Endodermal cell (in vitro differentiated cells): ENCODE results near the gene C19orf67. TPM values are rescaled to one million over a fixed set of nuclear protein-coding genes. Genes with fewer than 3 reads are reported as not detected.

Experiments
- DNase-seq: peaks from one replicate; pipeline ENCODE4 v3.0.0-alpha.2; 2017
- H3K27ac ChIP-seq: 2 replicates; pipeline ENCODE4 v1.5.1; 2013; ENCODE audit warnings: mild to moderate bottlenecking, low read depth, low read length, moderate library complexity
- H3K27me3 ChIP-seq: 2 replicates; pipeline ENCODE4 v1.6.1; 2013; ENCODE audit warnings: mild to moderate bottlenecking, low read length, moderate library complexity; ENCODE audit not compliant: insufficient read depth, control insufficient read depth, poor library complexity, severe bottlenecking
- H3K36me3 ChIP-seq: 2 replicates; pipeline ENCODE4 v1.7.0; 2013; ENCODE audit warnings: mild to moderate bottlenecking, low read length, moderate library complexity; ENCODE audit not compliant: control insufficient read depth, insufficient read depth
- H3K4me1 ChIP-seq: one replicate; pipeline ENCODE4 v1.7.0; 2013; ENCODE audit warnings: low read length; ENCODE audit not compliant: control insufficient read depth, insufficient read depth
- H3K4me3 ChIP-seq: 2 replicates; pipeline ENCODE4 v1.5.1; 2013; ENCODE audit warnings: mild to moderate bottlenecking, low read length, moderate library complexity
- H3K9ac ChIP-seq: 2 replicates; pipeline ENCODE4 v1.6.1; 2013; ENCODE audit warnings: mild to moderate bottlenecking, low read length, moderate library complexity; ENCODE audit not compliant: poor library complexity, severe bottlenecking; ENCODE audit errors: extremely low read depth
- H3K9me3 ChIP-seq: 2 replicates; pipeline ENCODE4 v1.6.1; 2013; ENCODE audit warnings: mild to moderate bottlenecking, low read length, moderate library complexity; ENCODE audit not compliant: control insufficient read depth
- H3K27ac Mint-ChIP-seq: 2 replicates; pipeline ENCODE4 v1.8.0; 2020; ENCODE audit warnings: mixed read lengths
- H3K27me3 Mint-ChIP-seq: 2 replicates; pipeline ENCODE4 v1.8.0; 2021; ENCODE audit warnings: mild to moderate bottlenecking, mixed read lengths; ENCODE audit not compliant: insufficient read depth
- H3K36me3 Mint-ChIP-seq: 2 replicates; pipeline ENCODE4 v1.8.0; 2020; ENCODE audit warnings: low read depth, mixed read lengths
- H3K4me1 Mint-ChIP-seq: 2 replicates; pipeline ENCODE4 v1.8.0; 2020; ENCODE audit warnings: mixed read lengths
- H3K4me3 Mint-ChIP-seq: 2 replicates; pipeline ENCODE4 v1.8.0; 2020; ENCODE audit warnings: mild to moderate bottlenecking, moderate library complexity, mixed read lengths
- H3K9me3 Mint-ChIP-seq: 2 replicates; pipeline ENCODE4 v1.8.0; 2020; ENCODE audit warnings: mild to moderate bottlenecking, mixed read lengths
- WGBS, 2 experiments: methylation state at CpG; one replicate each; pipeline versions ENCODE4 v1.1.5 to v1.1.7; 2013; ENCODE audit warnings: missing lambda C conversion rate in 2 of 2, mixed read lengths in 1 of 2; ENCODE audit not compliant: insufficient coverage in 1 of 2, insufficient read length in 1 of 2; 5-methylcytosine and 5-hydroxymethylcytosine counted together
- total RNA-seq, 2 donors: library from RNA; stranded (reverse); fragmentation: NEBNext Ultra II Directional in 1 of 2; extraction: Animal tissue kit (Norgen Biotek cat#: 25700) in 1 of 2; gene quantifications; 2 replicates in 1 of 2; 3 replicates in 1 of 2; pipeline ENCODE4 v1.2.1, GENCODE V29; 2021
- TF ChIP-seq, protein P1 (sequence below): fragments of 200-600 bp; sonication (generic); conservative IDR thresholded peaks from 2 replicates; pipeline ENCODE4 v1.5.0; 2021; ENCODE audit warnings: antibody characterized with exemption, mild to moderate bottlenecking

The C19orf67 gene
- total RNA-seq, 2 donors from 2014 or later: 0.73 to 1.1 TPM

DNA sequence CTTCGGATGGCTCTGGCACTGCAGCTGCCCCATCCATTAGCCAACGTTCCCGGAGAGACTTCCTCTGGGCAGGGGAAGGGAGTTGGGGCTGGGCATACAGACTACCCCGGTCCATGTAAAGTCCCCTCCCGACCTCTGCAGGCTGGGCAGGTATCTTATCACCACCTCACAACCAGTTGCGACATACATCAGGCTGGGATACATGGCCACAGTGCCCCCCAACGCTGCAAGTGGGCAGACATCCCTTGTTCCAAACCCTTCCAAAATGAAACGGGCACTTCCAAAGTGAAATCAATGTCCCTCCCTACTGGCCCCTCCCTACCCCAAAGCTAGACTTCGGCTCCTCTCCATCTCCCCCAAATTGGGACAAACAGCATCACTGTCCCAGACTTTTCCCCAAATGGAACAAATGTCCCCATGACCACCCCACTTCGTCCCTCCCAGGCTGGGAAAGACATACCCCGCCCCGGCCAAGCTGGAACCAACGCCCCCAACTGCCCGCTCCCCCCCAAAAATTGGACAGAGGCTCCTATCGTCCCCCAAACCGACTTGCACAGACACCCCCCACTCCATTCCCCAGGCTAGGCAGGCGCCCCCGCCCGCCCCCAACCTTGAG, 28.7 kb downstream of the C19orf67 start:
- Mint-ChIP-seq H3K27me3 (peaks cover 58% of the 10 kb centered on the region), H3K27ac (no peak overlapping the region), H3K36me3 (peaks cover 9% of the 10 kb centered on the region), H3K4me1 (no peaks in the 10 kb centered on the region), H3K9me3 (no peaks in the 10 kb centered on the region), H3K4me3 (peak overlapping the region; percentile 54)
- Histone ChIP-seq H3K9me3 (no peaks in the 10 kb centered on the region), H3K27ac (no peak overlapping the region), H3K36me3 (no peaks in the 10 kb centered on the region), H3K9ac (no peak overlapping the region), H3K27me3 (peaks cover 35% of the 10 kb centered on the region), H3K4me1 (no peaks in the 10 kb centered on the region), H3K4me3 (no peak overlapping the region)
- 40 to 56% methylated on average over 5 to 16 of the region's 19 CpGs for WGBS, 2 experiments
- no peak for DNase-seq
- TF ChIP-seq, protein P1, sequence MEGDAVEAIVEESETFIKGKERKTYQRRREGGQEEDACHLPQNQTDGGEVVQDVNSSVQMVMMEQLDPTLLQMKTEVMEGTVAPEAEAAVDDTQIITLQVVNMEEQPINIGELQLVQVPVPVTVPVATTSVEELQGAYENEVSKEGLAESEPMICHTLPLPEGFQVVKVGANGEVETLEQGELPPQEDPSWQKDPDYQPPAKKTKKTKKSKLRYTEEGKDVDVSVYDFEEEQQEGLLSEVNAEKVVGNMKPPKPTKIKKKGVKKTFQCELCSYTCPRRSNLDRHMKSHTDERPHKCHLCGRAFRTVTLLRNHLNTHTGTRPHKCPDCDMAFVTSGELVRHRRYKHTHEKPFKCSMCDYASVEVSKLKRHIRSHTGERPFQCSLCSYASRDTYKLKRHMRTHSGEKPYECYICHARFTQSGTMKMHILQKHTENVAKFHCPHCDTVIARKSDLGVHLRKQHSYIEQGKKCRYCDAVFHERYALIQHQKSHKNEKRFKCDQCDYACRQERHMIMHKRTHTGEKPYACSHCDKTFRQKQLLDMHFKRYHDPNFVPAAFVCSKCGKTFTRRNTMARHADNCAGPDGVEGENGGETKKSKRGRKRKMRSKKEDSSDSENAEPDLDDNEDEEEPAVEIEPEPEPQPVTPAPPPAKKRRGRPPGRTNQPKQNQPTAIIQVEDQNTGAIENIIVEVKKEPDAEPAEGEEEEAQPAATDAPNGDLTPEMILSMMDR: no peak

DNA sequence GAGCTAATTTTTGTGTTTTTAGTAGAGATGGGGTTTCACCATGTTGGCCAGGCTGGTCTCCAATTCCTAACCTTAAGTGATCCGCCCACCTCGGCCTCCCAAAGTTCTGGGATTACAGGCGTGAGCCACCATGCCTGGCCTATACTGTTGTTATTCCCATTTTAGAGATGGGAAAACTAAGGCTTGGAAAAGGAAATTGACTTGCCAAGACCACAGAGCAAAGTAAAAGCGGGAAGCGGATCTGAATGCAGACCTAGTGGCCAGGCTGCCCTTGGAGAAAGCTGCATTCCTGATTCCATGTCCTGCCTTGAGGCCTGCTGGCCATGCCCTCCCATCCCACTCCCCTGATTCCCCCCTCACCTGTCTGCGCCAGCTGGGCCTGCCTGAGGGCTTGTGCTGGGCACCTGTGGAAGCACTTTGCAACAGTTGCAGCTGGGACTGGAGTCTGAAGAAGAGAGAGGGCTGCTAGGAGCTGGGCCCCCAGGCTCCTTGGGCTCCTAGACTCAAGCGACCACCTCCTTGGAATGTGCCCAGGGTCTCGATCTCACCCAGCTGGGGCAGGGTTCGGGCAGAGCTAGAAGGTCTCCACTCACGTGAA, 29.4 kb downstream of the C19orf67 start:
- Histone ChIP-seq H3K27ac (no peak overlapping the region), H3K9me3 (no peaks in the 10 kb centered on the region), H3K4me3 (no peak overlapping the region), H3K9ac (no peak overlapping the region), H3K4me1 (no peaks in the 10 kb centered on the region), H3K27me3 (peaks cover 35% of the 10 kb centered on the region), H3K36me3 (no peaks in the 10 kb centered on the region)
- Mint-ChIP-seq H3K4me3 (no peak overlapping the region), H3K9me3 (no peaks in the 10 kb centered on the region), H3K36me3 (peaks cover 13% of the 10 kb centered on the region), H3K4me1 (no peaks in the 10 kb centered on the region), H3K27me3 (peaks cover 56% of the 10 kb centered on the region), H3K27ac (no peak overlapping the region)
- no peak for DNase-seq
- TF ChIP-seq, protein P1: no peak
- 92 to 93% methylated on average over 8 to 10 of the region's 10 CpGs for WGBS, 2 experiments

GRCh38 chr19:14055396-14055795, 30.2 kb downstream of the C19orf67 start:
- Histone ChIP-seq H3K27ac (no peak overlapping the region), H3K9me3 (no peaks in the 10 kb centered on the region), H3K36me3 (no peaks in the 10 kb centered on the region), H3K9ac (no peak overlapping the region), H3K27me3 (peaks cover 35% of the 10 kb centered on the region), H3K4me3 (no peak overlapping the region), H3K4me1 (no peaks in the 10 kb centered on the region)
- peaks cover 54% of the 10 kb centered on the region for H3K27me3 Mint-ChIP-seq
- peaks cover 19% of the 10 kb centered on the region for H3K36me3 Mint-ChIP-seq
- DNase-seq: no peak
- H3K4me3 Mint-ChIP-seq: no peak overlapping the region
- H3K4me1 Mint-ChIP-seq: no peaks in the 10 kb centered on the region
- WGBS, 2 experiments: 94 to 96% methylated on average over 2 to 3 of the region's 3 CpGs
- no peaks in the 10 kb centered on the region for H3K9me3 Mint-ChIP-seq
- TF ChIP-seq, protein P1: no peak
- no peak overlapping the region for H3K27ac Mint-ChIP-seq
